Naive thymus-derived CD4-positive, alpha-beta T cell (primary cell): Measurements from ENCODE around the gene EPB41L1. TPM values are rescaled to one million over a fixed set of nuclear protein-coding genes. Genes with fewer than 3 reads are reported as not detected.

ENCODE experiments used
- ATAC-seq: fragments of 150-1000 bp; cut with Tn5 transposase; 2 replicates; pipeline ENCODE4 v1.10.0; 2021; ENCODE audit warnings: mild to moderate bottlenecking, moderate library complexity
- CTCF ChIA-PET: fragments of 350-600 bp; sonication (Branson Sonifier 250); formaldehyde crosslinking; loops from one replicate; lab custom pipeline; 2021; ENCODE audit warnings: antibody characterized with exemption; lab: Charles Lee
- POLR2A ChIA-PET: fragments of 350-600 bp; sonication (Branson Sonifier 250); formaldehyde crosslinking; loops from one replicate; lab custom pipeline; 2021; ENCODE audit warnings: antibody characterized with exemption, inconsistent platforms; lab: Charles Lee
- DNase-seq, 9 donors: peaks; one replicate each; pipeline versions ENCODE4 v3.0.0 to v3.0.0-alpha.2; 2020 to 2022; ENCODE audit warnings: mixed read lengths in 1 of 9
- H3K27ac ChIP-seq: one replicate; pipeline ENCODE4 v1.7.0; 2013; ENCODE audit warnings: mild to moderate bottlenecking, low read depth, low read length, moderate library complexity
- H3K27me3 ChIP-seq, 2 donors: one replicate each; pipeline ENCODE4 v1.7.0; 2013; ENCODE audit warnings: low read length in 2 of 2, mild to moderate bottlenecking in 2 of 2, moderate library complexity in 2 of 2; ENCODE audit not compliant: control insufficient read depth in 2 of 2, insufficient read depth in 2 of 2
- H3K36me3 ChIP-seq, 3 experiments: 1 replicate in 2 of 3; 2 replicates in 1 of 3; pipeline ENCODE4 v1.7.0; 2013; ENCODE audit warnings: low read length in 3 of 3, mild to moderate bottlenecking in 3 of 3, moderate library complexity in 1 of 3; ENCODE audit not compliant: insufficient read depth in 3 of 3, control insufficient read depth in 2 of 3
- H3K4me1 ChIP-seq, 2 donors: one replicate each; pipeline ENCODE4 v1.7.0; 2013; ENCODE audit warnings: low read length in 2 of 2, mild to moderate bottlenecking in 2 of 2, moderate library complexity in 1 of 2; ENCODE audit not compliant: control insufficient read depth in 2 of 2, insufficient read depth in 2 of 2
- H3K4me3 ChIP-seq: 2 replicates; pipeline ENCODE4 v1.7.0; 2013; ENCODE audit warnings: mild to moderate bottlenecking, low read length
- H3K9me3 ChIP-seq, 3 experiments: 1 replicate in 2 of 3; 2 replicates in 1 of 3; pipeline ENCODE4 v1.7.0; 2013; ENCODE audit warnings: low read length in 3 of 3; ENCODE audit not compliant: control insufficient read depth in 2 of 3
- H3K27ac Mint-ChIP-seq, 9 donors: one replicate each; pipeline ENCODE4 v1.8.0; 2020 to 2022; ENCODE audit warnings: mixed read lengths in 9 of 9, mild to moderate bottlenecking in 8 of 9, moderate library complexity in 5 of 9, inconsistent platforms in 2 of 9
- H3K27me3 Mint-ChIP-seq, 5 donors: one replicate each; pipeline ENCODE4 v1.8.0; 2021 to 2022; ENCODE audit warnings: mixed read lengths in 5 of 5, mild to moderate bottlenecking in 1 of 5
- H3K36me3 Mint-ChIP-seq, 5 donors: one replicate each; pipeline ENCODE4 v1.8.0; 2020 to 2022; ENCODE audit warnings: mixed read lengths in 5 of 5, mild to moderate bottlenecking in 3 of 5, inconsistent platforms in 1 of 5
- H3K4me1 Mint-ChIP-seq, 7 donors: one replicate each; pipeline ENCODE4 v1.8.0; 2020 to 2022; ENCODE audit warnings: mixed read lengths in 7 of 7, mild to moderate bottlenecking in 3 of 7, inconsistent platforms in 1 of 7
- H3K4me3 Mint-ChIP-seq, 10 donors: one replicate each; pipeline ENCODE4 v1.8.0; 2020 to 2022; ENCODE audit warnings: mild to moderate bottlenecking in 10 of 10, mixed read lengths in 10 of 10, moderate library complexity in 6 of 10, inconsistent platforms in 2 of 10
- H3K9me3 Mint-ChIP-seq, 11 donors: one replicate each; pipeline ENCODE4 v1.8.0; 2020 to 2022; ENCODE audit warnings: mixed read lengths in 11 of 11, mild to moderate bottlenecking in 4 of 11, inconsistent platforms in 1 of 11, moderate library complexity in 1 of 11
- intact Hi-C, 2 donors: fragments of 100-400 bp; cut with micrococcal nuclease; formaldehyde crosslinking; loops; one replicate each; pipeline ENCODE4 v1.15.1; 2023
- polyA plus RNA-seq, 2 donors: library from polyadenylated mRNA; unstranded; fragments of 300-500 nt; fragmentation: Illumina TruSeq; gene quantifications; one replicate each; pipeline ENCODE4 v1.2.3, GENCODE V29; 2021
- total RNA-seq, 6 experiments: library from RNA in 5 of 6; stranded (reverse) in 5 of 6; gene quantifications; 1 replicate in 5 of 6; 2 replicates in 1 of 6; pipeline ENCODE4 v1.2.3 and lab custom pipeline; 2021 to 2026

Gene EPB41L1
- total and polyA plus RNA-seq, 7 experiments from 2014 or later = 0.05 to 0.81 (median 0.66) TPM; not detected in 2

DNA sequence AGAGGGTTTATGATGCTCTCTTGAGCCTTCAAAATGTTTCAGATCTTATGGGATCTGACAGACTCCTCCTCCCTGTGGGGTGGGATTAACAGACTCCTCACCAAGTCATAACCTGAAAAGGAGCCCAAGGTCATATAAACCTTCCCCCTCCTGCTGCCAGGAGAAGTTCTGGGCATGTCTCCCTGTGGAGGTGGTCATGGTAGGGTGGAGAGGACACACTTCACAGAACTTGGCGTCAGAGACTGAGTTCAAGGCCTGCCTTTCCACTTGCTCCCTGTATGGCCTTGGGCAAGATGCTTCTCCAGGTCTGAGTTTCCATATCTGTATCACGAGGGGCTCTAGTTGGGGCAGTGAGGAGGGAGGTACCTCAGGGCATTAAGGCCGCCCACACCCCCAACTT lies 49.3 kb downstream of the EPB41L1 start:
- DNase-seq (no peak), ATAC-seq (no peak)
- H3K4me1 ChIP-seq = peaks cover 0 to 5% of the 10 kb centered on the region in 2 donors
- POLR2A ChIA-PET = no interaction called here
- H3K9me3 Mint-ChIP-seq = no peaks in the 10 kb centered on the region
- no peak overlapping the region for H3K27ac Mint-ChIP-seq
- CTCF ChIA-PET = interaction anchor here (0.9 to 4.1 kb wide), 3 partner anchors 9 to 236 kb away, joined by 3 to 24 read pairs (median 4); no protein-coding TSS in a partner anchor
- H3K9me3 ChIP-seq = no peaks in the 10 kb centered on the region
- no peaks in the 10 kb centered on the region for H3K27me3 ChIP-seq
- H3K4me3 ChIP-seq = no peak overlapping the region
- no peaks in the 10 kb centered on the region for H3K36me3 ChIP-seq
- peaks cover 3 to 19% (median 4%) of the 10 kb centered on the region in 5 donors for H3K27me3 Mint-ChIP-seq
- no peak overlapping the region for H3K27ac ChIP-seq
- H3K4me3 Mint-ChIP-seq = no peak overlapping the region
- H3K36me3 Mint-ChIP-seq = no peaks in the 10 kb centered on the region
- intact Hi-C loops = loop anchor here (1.0 to 2.0 kb wide), 4 partner anchors 235 to 683 kb away; partner anchors contain the start of gene RAB5IF (in 1 of the 2)
- peaks cover 3 to 6% (median 5%) of the 10 kb centered on the region in 7 donors for H3K4me1 Mint-ChIP-seq

DNA sequence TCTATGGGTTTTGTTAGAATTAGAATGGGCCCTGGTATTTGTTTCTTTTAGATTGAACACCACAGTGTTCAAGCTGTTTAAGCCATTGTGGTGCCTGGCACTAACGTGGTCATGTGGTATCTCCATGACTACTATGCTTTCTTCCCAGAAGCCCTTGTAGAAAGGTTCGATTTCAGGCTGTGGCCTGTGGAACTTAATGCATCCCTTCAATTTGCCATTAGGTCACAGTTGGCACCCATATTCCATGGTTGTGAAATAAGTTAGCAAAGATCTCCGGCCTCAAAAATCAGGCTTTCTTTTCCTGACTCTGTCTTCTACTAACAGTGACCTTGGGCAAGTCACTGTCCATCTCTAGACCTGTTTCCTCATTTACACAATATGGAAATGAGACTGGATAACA lies 50.5 kb downstream of the EPB41L1 start:
- H3K9me3 Mint-ChIP-seq = no peaks in the 10 kb centered on the region
- ChIA-PET POLR2A (no interaction called here), CTCF (interaction anchor here (4.1 kb wide), 1 partner anchor 234 kb away, joined by 24 read pairs; no protein-coding TSS in a partner anchor)
- peak overlapping the region in 1 of 9 donors; percentile 86 for H3K27ac Mint-ChIP-seq
- Histone ChIP-seq H3K27me3 (no peaks in the 10 kb centered on the region), H3K4me3 (no peak overlapping the region), H3K4me1 (peaks cover 0 to 5% of the 10 kb centered on the region in 2 donors), H3K27ac (no peak overlapping the region), H3K36me3 (no peaks in the 10 kb centered on the region), H3K9me3 (no peaks in the 10 kb centered on the region)
- H3K4me1 Mint-ChIP-seq = peaks cover 3 to 6% (median 5%) of the 10 kb centered on the region in 7 donors
- peaks cover under 1 to 15% (median 4%) of the 10 kb centered on the region in 5 donors for H3K27me3 Mint-ChIP-seq
- intact Hi-C loops = no loop called here
- ATAC-seq (no peak), DNase-seq (no peak)
- no peak overlapping the region for H3K4me3 Mint-ChIP-seq
- H3K36me3 Mint-ChIP-seq = no peaks in the 10 kb centered on the region

DNA sequence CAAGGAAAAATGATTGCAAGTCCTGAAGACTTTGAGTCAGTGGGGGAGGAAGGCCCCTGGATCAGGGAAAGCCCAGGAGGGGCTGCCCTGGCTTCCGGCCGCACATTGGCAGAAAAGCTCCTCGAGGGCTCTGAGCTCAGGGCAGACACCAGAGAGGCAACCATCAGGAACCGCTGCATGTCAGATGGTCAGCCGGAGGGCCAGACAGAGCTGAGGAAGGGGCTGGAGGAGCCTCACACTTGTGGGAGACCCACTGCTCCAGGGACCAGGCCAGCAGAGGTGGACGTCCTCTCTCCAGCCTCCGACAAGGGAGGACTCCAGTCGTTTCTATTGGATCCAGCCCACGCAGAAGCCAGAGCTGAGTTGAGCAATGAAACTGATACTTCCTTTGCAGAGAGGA lies 51.5 kb downstream of the EPB41L1 start:
- Mint-ChIP-seq H3K4me3 (no peak overlapping the region), H3K9me3 (no peaks in the 10 kb centered on the region), H3K27ac (no peak overlapping the region), H3K4me1 (peaks cover 3 to 6% (median 5%) of the 10 kb centered on the region in 7 donors), H3K27me3 (peaks cover 0 to 12% (median 3%) of the 10 kb centered on the region in 5 donors), H3K36me3 (no peaks in the 10 kb centered on the region)
- no peak overlapping the region for H3K4me3 ChIP-seq
- ChIA-PET POLR2A (no interaction called here), CTCF (interaction anchor here (0.6 to 1.1 kb wide), 3 partner anchors 10 to 700 kb away, joined by 3 to 4 read pairs (median 3); no protein-coding TSS in a partner anchor)
- no peaks in the 10 kb centered on the region for H3K27me3 ChIP-seq
- intact Hi-C loops = no loop called here
- no peak for ATAC-seq
- peaks cover 0 to 5% of the 10 kb centered on the region in 2 donors for H3K4me1 ChIP-seq
- no peak overlapping the region for H3K27ac ChIP-seq
- no peaks in the 10 kb centered on the region for H3K9me3 ChIP-seq
- no peak for DNase-seq
- H3K36me3 ChIP-seq = no peaks in the 10 kb centered on the region

DNA sequence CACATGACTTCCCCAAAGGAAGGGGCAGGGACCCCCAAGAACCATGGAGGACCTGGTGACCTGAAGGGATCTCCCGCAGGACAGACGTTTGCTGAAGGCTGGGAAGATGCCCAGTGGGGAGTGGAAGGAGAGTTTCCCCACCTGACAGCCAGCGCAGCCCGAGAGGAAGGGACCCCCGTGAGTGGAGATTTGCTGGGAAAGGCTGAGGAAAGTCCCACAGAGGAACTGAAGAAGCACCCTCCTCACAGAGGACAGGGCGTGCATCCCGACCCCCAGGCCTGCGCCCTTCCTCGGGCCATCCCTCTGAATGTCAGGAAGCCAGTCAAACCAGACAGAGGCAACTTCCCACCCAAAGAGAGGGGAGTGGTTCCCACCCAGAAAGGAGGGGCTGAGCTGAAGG lies 52.1 kb downstream of the EPB41L1 start:
- intact Hi-C loops = no loop called here
- H3K36me3 ChIP-seq = no peaks in the 10 kb centered on the region
- Mint-ChIP-seq H3K4me3 (no peak overlapping the region), H3K27ac (no peak overlapping the region), H3K9me3 (no peaks in the 10 kb centered on the region), H3K4me1 (peaks cover 3 to 6% (median 5%) of the 10 kb centered on the region in 7 donors), H3K36me3 (no peaks in the 10 kb centered on the region), H3K27me3 (peaks cover 0 to 12% (median 3%) of the 10 kb centered on the region in 5 donors)
- H3K4me3 ChIP-seq = no peak overlapping the region
- no peak for DNase-seq
- POLR2A ChIA-PET = no interaction called here
- no peaks in the 10 kb centered on the region for H3K9me3 ChIP-seq
- peaks cover 0 to 5% of the 10 kb centered on the region in 2 donors for H3K4me1 ChIP-seq
- CTCF ChIA-PET = interaction anchor here (0.7 to 1.1 kb wide), 2 partner anchors 11 to 232 kb away, joined by 3 to 4 read pairs; no protein-coding TSS in a partner anchor
- no peak overlapping the region for H3K27ac ChIP-seq
- ATAC-seq = no peak
- H3K27me3 ChIP-seq = no peaks in the 10 kb centered on the region

DNA sequence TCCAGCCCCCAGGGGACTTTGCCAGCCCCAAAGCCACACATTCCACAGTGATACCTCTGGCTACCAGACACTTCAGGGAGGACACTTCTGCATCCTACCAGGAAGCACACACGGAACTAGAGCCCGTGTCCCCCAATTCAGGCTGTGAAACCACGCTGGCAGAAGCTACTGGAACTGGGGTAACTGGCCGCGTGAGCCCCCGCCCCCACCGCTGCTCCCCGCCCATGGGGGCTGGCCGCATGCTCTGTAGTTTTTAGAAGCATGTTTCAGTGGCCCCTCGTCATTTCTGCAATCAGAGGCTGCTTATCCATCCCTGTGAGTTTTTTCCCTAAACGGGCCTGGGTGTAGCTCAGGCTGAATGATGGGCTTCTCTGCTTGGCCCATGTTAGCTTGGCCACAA lies 53.1 kb downstream of the EPB41L1 start:
- H3K27me3 Mint-ChIP-seq = peaks cover 0 to 12% (median 0%) of the 10 kb centered on the region in 5 donors
- DNase-seq (no peak), ATAC-seq (no peak)
- H3K27ac Mint-ChIP-seq = no peak overlapping the region
- no peaks in the 10 kb centered on the region for H3K36me3 ChIP-seq
- H3K4me3 Mint-ChIP-seq = no peak overlapping the region
- H3K27ac ChIP-seq = no peak overlapping the region
- H3K4me1 ChIP-seq = peaks cover 0 to 5% of the 10 kb centered on the region in 2 donors
- ChIA-PET POLR2A (no interaction called here), CTCF (no interaction called here)
- no peaks in the 10 kb centered on the region for H3K9me3 Mint-ChIP-seq
- no peaks in the 10 kb centered on the region for H3K9me3 ChIP-seq
- peaks cover 3 to 6% (median 5%) of the 10 kb centered on the region in 7 donors for H3K4me1 Mint-ChIP-seq
- H3K4me3 ChIP-seq = no peak overlapping the region
- no peaks in the 10 kb centered on the region for H3K36me3 Mint-ChIP-seq
- intact Hi-C loops = no loop called here
- no peaks in the 10 kb centered on the region for H3K27me3 ChIP-seq

DNA sequence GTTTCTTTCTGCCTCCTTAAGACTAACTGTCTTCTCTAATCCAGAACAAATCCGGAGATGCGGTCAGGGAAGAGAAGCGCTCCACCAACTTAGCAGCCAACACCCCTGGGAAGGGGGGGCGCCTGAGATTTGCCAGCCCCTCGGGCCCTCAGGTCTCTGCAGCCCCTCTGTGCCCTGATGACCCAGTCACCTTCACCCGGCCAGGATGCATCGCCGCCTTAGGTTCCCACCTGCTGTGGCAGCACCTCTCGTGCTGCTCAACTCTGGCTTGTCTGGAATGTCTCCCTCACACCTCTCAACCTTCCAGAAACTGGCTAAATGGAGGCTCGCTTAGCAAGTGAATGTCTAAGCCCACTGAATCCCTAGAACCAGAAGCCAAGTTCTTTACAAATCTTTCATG lies 53.7 kb downstream of the EPB41L1 start:
- ATAC-seq (no peak), DNase-seq (no peak)
- no peaks in the 10 kb centered on the region for H3K36me3 Mint-ChIP-seq
- intact Hi-C loops = no loop called here
- H3K27ac Mint-ChIP-seq = no peak overlapping the region
- no peaks in the 10 kb centered on the region for H3K27me3 ChIP-seq
- no peaks in the 10 kb centered on the region for H3K9me3 ChIP-seq
- no peak overlapping the region for H3K27ac ChIP-seq
- no peak overlapping the region for H3K4me3 Mint-ChIP-seq
- POLR2A ChIA-PET = no interaction called here
- peaks cover 0 to under 1% of the 10 kb centered on the region in 2 donors for H3K4me1 ChIP-seq
- no peak overlapping the region for H3K4me3 ChIP-seq
- CTCF ChIA-PET = no interaction called here
- H3K4me1 Mint-ChIP-seq = peaks cover 0 to 2% (median under 1%) of the 10 kb centered on the region in 7 donors
- H3K9me3 Mint-ChIP-seq = no peaks in the 10 kb centered on the region
- H3K36me3 ChIP-seq = no peaks in the 10 kb centered on the region
- peaks cover 0 to 7% (median 0%) of the 10 kb centered on the region in 5 donors for H3K27me3 Mint-ChIP-seq
